Fibroblast of lung (primary cell): ENCODE data around the gene GRK5. TPM values are rescaled to one million over a fixed set of nuclear protein-coding genes. Genes with fewer than 3 reads are reported as not detected.

Source experiments
- DNase-seq, 2 donors: peaks; one replicate each; pipeline versions ENCODE4 v3.0.0 to v3.0.0-alpha.2; 2010; ENCODE audit warnings: low read depth in 2 of 2
- H2AFZ ChIP-seq: 2 replicates; pipeline ENCODE4 v1.5.1; 2012; ENCODE audit warnings: low read length, control low read depth, inconsistent platforms
- H3K27ac ChIP-seq: 2 replicates; pipeline ENCODE4 v1.5.1; 2011; ENCODE audit warnings: low read length, control low read depth; ENCODE audit not compliant: insufficient read depth
- H3K27me3 ChIP-seq: 2 replicates; pipeline ENCODE4 v1.5.1; 2011; ENCODE audit warnings: mild to moderate bottlenecking, low read length; ENCODE audit not compliant: control insufficient read depth, insufficient read depth
- H3K36me3 ChIP-seq: 2 replicates; pipeline ENCODE4 v1.5.1; 2011; ENCODE audit warnings: low read length; ENCODE audit not compliant: control insufficient read depth, insufficient read depth
- H3K4me1 ChIP-seq: 2 replicates; pipeline ENCODE4 v1.5.1; 2011; ENCODE audit warnings: low read length; ENCODE audit not compliant: control insufficient read depth, insufficient read depth; ENCODE audit errors: extremely low read depth
- H3K4me2 ChIP-seq: 2 replicates; pipeline ENCODE4 v1.5.1; 2011; ENCODE audit warnings: low read length, control low read depth; ENCODE audit not compliant: insufficient read depth; ENCODE audit errors: extremely low read depth
- H3K4me3 ChIP-seq, 4 experiments: fragments of 200-600 bp in 1 of 4; sonication (generic) in 1 of 4; replicated peaks in 1 of 4; 2 replicates each; pipeline ENCODE4 v1.5.1; 2011 to 2016; ENCODE audit warnings: low read length in 4 of 4, low read depth in 3 of 4, mild to moderate bottlenecking in 3 of 4, control low read depth in 2 of 4, inconsistent platforms in 1 of 4, mixed read lengths in 1 of 4; ENCODE audit not compliant: insufficient read depth in 1 of 4; ENCODE audit errors: control extremely low read depth in 1 of 4
- H3K79me2 ChIP-seq: 2 replicates; pipeline ENCODE4 v1.5.1; 2012; ENCODE audit warnings: mild to moderate bottlenecking, low read length, inconsistent platforms; ENCODE audit not compliant: control insufficient read depth, insufficient read depth
- H3K9ac ChIP-seq: 2 replicates; pipeline ENCODE4 v1.5.1; 2011; ENCODE audit warnings: mild to moderate bottlenecking, low read length, control low read depth; ENCODE audit not compliant: insufficient read depth
- H3K9me3 ChIP-seq: 2 replicates; pipeline ENCODE4 v1.5.1; 2012; ENCODE audit warnings: low read depth, low read length; ENCODE audit not compliant: control insufficient read depth, insufficient read depth
- H4K20me1 ChIP-seq: 2 replicates; pipeline ENCODE4 v1.5.1; 2011; ENCODE audit warnings: low read length; ENCODE audit not compliant: control insufficient read depth, insufficient read depth; ENCODE audit errors: extremely low read depth
- EZH2 ChIP-seq: IDR thresholded peaks from 2 replicates; pipeline ENCODE4 v1.5.1; 2012; ENCODE audit warnings: low read length, control low read depth, mild to moderate bottlenecking; ENCODE audit errors: missing control alignments
- polyA plus RNA-seq, 2 donors: library from polyadenylated mRNA; depleted of rRNA in 1 of 2; stranded (reverse) in 1 of 2; unstranded in 1 of 2; fragments of >200 nt; gene quantifications; 2 replicates each; pipeline ENCODE4 v1.2.1, GENCODE V29; 2011 to 2012; ENCODE audit warnings: missing spikeins in 1 of 2
- total RNA-seq: library from RNA; depleted of rRNA; stranded (reverse); fragments of >200 nt; gene quantifications from 2 replicates; pipeline ENCODE4 v1.2.1, GENCODE V29; 2014
- TF ChIP-seq, protein P1 (sequence below), 2 donors: IDR thresholded peaks in 1 of 2; conservative IDR thresholded peaks in 1 of 2; 1 replicate in 1 of 2; 2 replicates in 1 of 2; pipeline ENCODE4 v1.5.1; 2011 to 2012; ENCODE audit warnings: low read length in 2 of 2, control low read depth in 1 of 2, inconsistent platforms in 1 of 2, low read depth in 1 of 2, mild to moderate bottlenecking in 1 of 2

Gene GRK5
- total and polyA plus RNA-seq, 2 donors (not counting 1 experiment from before 2014, with no cell fraction given), result 24.1 to 90.3 TPM

DNA sequence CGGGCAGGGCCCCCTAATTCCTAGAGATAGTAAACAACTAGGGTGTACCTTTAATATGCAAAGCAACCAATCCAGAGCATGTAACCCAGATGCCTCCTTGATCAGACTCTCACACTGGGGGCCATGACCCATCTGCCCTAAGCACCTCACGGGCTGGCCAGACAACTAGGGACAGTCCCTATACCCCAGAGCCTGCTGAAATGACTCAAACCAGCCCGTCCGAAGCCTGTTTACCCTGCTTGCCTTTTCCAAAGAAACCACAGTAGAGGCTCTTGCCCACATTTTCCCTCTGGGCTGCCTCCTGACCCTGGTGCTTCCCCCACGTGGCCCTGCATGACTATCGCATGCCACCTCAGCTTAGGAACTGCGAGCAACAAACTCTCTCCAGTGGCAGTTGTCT lies 288.9 kb downstream of the GRK5 start:
- Histone ChIP-seq H3K4me2 (no peak overlapping the region), H3K36me3 (peaks cover 5% of the 10 kb centered on the region), H3K9me3 (no peaks in the 10 kb centered on the region), H2AFZ (no peak overlapping the region), H3K27me3 (no peaks in the 10 kb centered on the region), H3K4me1 (peaks cover 11% of the 10 kb centered on the region), H4K20me1 (no peaks in the 10 kb centered on the region), H3K79me2 (no peaks in the 10 kb centered on the region), H3K9ac (no peak overlapping the region), H3K4me3 (no peak overlapping the region), H3K27ac (no peak overlapping the region)
- DNase-seq, result no peak
- TF ChIP-seq, protein P1, sequence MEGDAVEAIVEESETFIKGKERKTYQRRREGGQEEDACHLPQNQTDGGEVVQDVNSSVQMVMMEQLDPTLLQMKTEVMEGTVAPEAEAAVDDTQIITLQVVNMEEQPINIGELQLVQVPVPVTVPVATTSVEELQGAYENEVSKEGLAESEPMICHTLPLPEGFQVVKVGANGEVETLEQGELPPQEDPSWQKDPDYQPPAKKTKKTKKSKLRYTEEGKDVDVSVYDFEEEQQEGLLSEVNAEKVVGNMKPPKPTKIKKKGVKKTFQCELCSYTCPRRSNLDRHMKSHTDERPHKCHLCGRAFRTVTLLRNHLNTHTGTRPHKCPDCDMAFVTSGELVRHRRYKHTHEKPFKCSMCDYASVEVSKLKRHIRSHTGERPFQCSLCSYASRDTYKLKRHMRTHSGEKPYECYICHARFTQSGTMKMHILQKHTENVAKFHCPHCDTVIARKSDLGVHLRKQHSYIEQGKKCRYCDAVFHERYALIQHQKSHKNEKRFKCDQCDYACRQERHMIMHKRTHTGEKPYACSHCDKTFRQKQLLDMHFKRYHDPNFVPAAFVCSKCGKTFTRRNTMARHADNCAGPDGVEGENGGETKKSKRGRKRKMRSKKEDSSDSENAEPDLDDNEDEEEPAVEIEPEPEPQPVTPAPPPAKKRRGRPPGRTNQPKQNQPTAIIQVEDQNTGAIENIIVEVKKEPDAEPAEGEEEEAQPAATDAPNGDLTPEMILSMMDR (conservative IDR thresholded peaks at IDR 0.05 in 1 of 2, IDR thresholded peaks at IDR 0.05 in 1 of 2; ENCODE audit: low read depth in 1 of 2, low read length in 2 of 2), result no peak
- no peak for TF ChIP-seq EZH2

DNA sequence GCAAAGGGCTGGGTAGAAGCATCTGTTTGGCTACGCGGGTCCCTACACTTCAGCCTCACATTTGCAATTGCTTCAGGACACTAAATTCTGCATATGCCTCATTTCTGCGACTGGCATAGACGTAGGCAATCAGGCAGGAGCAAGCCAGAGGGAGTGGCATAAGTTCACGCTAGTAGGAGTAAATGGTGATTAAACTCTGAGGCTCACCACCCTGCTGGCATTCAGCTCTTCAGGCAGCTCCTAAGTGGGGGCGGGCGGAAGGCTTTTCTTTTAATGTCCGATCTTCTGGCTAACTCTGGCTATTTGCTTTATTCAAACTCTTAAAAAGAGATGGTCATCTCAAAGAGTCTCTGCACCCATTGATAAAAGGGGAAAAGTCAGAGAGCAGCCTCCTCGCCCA lies 289.9 kb downstream of the GRK5 start:
- Histone ChIP-seq H3K79me2 (no peaks in the 10 kb centered on the region), H3K9ac (no peak overlapping the region), H2AFZ (no peak overlapping the region), H3K9me3 (no peaks in the 10 kb centered on the region), H3K36me3 (peaks cover 5% of the 10 kb centered on the region), H3K4me3 (no peak overlapping the region), H3K27me3 (no peaks in the 10 kb centered on the region), H3K4me1 (peaks cover 11% of the 10 kb centered on the region), H3K27ac (no peak overlapping the region), H3K4me2 (no peak overlapping the region), H4K20me1 (no peaks in the 10 kb centered on the region)
- DNase-seq, result no peak
- TF ChIP-seq EZH2, result no peak
- TF ChIP-seq, protein P1 (conservative IDR thresholded peaks at IDR 0.05 in 1 of 2, IDR thresholded peaks at IDR 0.05 in 1 of 2; ENCODE audit: low read depth in 1 of 2, low read length in 2 of 2), result no peak

DNA sequence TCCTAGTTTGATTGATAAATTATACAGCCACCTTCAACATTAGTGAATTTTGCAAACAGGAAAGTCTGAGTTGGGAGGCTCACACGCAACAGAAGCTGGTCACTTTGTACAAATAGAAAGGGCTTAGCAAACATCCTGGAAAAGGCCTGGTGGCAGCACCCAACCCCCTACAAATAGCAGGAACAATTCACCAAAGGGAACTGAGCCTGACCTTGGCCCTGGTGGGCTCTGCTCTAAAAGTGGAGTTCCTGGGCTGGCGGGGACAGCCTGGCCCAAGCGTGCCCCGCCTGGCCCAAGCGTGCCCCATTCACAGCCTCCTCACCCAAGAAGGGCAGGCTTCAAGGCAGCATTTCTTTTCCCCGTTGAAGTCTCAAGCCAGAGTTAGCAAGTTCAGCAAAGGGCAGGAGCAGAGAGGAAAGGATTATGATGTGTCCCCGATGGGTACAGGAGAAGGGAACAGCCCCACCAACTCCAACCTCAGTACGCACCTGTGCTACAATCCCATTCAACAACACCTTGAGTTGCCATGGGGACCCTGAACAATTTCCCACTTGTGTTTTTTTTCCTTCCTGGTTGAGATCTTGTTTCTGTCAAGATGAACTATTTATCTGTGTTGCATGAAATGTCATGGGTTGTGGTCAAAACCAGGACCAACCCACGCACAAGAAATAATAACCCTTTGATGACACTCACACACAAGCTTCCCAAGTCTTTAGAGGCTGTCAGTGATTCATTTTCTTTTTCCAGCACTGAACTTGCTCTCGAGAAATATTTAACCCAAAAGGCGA lies 291.7 kb downstream of the GRK5 start:
- DNase-seq, result peak in 1 of 2 donors; percentile 75
- Histone ChIP-seq H4K20me1 (no peaks in the 10 kb centered on the region), H3K9ac (no peak overlapping the region), H3K9me3 (no peaks in the 10 kb centered on the region), H3K27me3 (no peaks in the 10 kb centered on the region), H3K36me3 (peaks cover 8% of the 10 kb centered on the region), H3K79me2 (no peaks in the 10 kb centered on the region), H2AFZ (no peak overlapping the region), H3K4me2 (no peak overlapping the region), H3K4me3 (no peak overlapping the region), H3K4me1 (peaks cover 5% of the 10 kb centered on the region), H3K27ac (no peak overlapping the region)
- TF ChIP-seq, protein P1 (conservative IDR thresholded peaks at IDR 0.05 in 1 of 2, IDR thresholded peaks at IDR 0.05 in 1 of 2; ENCODE audit: low read depth in 1 of 2, low read length in 2 of 2), result no peak
